HG03060 (cell line): Measurements from ENCODE around the gene CUL9.
"Not testable (repeated sequence)": the region's sequence is repeated elsewhere in the genome, so short reads cannot be mapped to it uniquely, and the experiment has no call there.

Experiments used
- ATAC-seq: cut with Tn5 transposase; IDR thresholded peaks from one replicate; pipeline ENCODE4 v1.9.1; 2021; ENCODE audit warnings: low read depth, moderate number of reproducible peaks; ENCODE audit not compliant: unreplicated experiment

The CUL9 gene

GRCh38 chr6:43181942-43182860, at the start of gene CUL9:
Gene CUL9, plus strand, starts transcription at chr6:43182196. Its CDS starts 2,115 bp downstream, at chr6:43184311.
- peak; percentile 74 for ATAC-seq

GRCh38 chr6:43138267-43138666, 43.7 kb upstream of the CUL9 start:
- ATAC-seq = no peak

DNA sequence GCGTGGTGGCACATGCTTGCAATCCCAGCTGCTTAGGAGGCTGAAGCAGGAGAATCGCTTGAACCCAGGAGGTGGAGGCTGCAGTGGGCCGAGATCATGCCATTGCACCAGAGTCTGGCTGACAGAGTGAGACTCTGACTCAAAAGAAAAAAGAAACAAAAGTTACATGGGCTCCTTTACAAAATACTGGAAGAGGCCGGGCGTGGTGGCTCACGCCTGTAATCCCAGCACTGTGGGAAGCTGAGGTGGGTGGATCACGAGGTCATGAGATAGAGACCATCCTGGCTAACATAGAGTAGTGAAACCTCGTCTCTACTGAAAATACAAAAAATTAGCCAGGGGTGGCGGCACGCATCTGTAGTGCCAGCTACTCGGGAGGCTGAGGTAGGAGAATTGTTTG, 42.0 kb upstream of the CUL9 start:
- not testable (repeated sequence) for ATAC-seq

DNA sequence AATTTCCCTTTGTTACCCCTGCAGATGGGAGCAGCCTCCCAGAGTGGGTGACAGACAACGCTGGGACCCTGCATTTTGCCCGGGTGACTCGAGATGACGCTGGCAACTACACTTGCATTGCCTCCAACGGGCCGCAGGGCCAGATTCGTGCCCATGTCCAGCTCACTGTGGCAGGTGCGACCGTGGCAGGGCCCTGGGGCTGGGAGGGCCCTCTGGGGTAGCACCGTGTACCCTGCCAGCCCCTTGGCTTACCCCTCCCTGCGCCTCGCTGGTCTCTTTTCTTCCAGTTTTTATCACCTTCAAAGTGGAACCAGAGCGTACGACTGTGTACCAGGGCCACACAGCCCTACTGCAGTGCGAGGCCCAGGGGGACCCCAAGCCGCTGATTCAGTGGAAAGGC, 40.4 kb upstream of the CUL9 start:
- ATAC-seq = no peak

- no peak for ATAC-seq
These were observed 39.9 kb upstream of the CUL9 start for GRCh38 chr6:43142101-43142500.

- no peak for ATAC-seq
These were observed 38.5 kb upstream of the CUL9 start for GRCh38 chr6:43143235-43144128.

DNA sequence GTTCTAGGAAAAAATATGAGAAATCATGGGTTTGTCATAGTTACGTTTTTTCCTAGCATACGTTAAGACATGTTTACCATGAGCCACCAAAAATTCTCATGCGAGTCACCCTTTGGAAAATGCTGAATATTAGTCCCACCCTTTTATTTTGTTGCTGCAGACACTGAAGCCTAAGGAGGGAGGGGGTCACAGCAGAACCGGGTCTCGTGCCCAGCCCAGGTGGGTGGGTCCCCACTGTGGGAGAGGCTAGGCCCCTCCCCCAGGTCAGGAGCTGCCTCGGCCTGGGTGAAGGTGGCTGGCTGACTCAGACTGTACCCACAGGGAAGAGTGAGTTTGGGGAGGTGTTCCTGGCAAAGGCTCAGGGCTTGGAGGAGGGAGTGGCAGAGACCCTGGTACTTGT, 37.1 kb upstream of the CUL9 start:
- ATAC-seq = no peak

DNA sequence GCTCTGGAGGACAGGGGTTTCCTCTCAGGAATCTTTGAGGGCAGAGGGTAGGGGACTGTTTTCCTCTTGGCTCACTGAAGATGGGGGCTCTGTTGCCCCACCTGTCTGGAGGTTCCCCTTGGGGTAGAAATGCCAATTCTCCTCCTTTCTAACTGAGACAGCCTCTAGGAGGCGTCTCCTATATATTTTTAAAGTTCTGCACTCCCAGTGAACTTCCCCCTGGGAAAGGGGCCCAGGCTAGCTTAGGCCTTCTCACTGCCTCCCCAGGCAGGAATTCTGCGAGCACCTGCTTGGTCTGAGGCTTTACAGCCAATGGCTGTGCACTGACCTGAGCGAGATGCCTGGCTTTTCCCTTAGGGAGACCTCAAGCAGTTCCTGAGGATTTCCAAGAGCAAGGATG, 35.7 kb upstream of the CUL9 start:
- ATAC-seq = no peak

- no peak for ATAC-seq
These were observed 35.0 kb upstream of the CUL9 start for GRCh38 chr6:43146709-43147688.

GRCh38 chr6:43147691-43148477, 34.1 kb upstream of the CUL9 start:
- ATAC-seq = no peak

GRCh38 chr6:43149265-43149664, 32.7 kb upstream of the CUL9 start:
- ATAC-seq = no peak

DNA sequence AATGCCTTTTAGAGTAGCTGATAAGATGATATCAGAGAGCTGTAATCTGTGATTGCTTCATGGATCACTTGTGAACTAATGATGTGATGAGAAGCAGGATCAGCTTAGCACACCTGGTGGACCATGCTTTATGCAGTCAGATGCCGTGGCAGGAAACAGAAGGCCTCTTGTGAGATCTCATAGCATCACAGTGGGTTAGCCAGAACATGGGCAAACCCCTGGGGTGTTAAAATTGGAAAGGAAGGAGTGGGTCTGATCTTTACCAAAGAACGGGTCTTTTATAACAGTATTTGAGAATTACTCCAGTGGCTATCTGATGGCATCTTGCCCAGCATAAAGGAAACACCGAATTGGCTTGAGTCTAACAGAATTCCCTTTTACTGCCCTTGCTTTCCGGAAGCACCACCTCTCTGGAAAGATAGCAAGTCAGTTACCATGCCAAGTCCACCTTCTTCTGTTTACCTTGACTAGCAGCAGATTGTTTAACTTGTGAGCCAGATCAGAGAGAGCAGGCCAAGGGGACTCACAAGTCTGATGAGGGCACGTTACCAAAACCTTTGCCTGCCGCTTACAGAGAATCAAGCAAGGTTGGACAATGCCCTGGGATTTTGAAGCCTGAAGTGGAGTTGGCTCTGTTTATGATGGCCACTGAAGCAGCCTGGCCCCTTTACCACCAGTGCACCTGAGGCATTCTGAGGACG, 31.8 kb upstream of the CUL9 start:
- ATAC-seq = no peak

DNA sequence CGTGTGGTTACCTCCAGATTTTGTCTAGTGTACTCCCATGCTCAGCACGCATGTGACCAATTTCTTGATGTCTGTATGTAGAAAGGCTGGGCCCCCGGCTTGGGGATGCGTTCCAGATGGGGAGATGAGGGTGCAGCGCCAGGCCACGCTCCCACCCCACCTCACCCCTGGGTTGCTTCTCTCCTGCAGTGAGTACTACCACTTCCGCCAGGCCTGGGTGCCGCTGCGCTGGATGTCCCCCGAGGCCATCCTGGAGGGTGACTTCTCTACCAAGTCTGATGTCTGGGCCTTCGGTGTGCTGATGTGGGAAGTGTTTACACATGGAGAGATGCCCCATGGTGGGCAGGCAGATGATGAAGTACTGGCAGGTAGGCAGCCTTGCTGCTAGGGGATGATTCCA, 22.4 kb upstream of the CUL9 start:
- ATAC-seq = no peak

GRCh38 chr6:43163899-43164298, 18.1 kb upstream of the CUL9 start:
- no peak for ATAC-seq

- no peak for ATAC-seq
These were observed 11.5 kb upstream of the CUL9 start for GRCh38 chr6:43170417-43170930.

- no peak for ATAC-seq
These were observed 10.9 kb upstream of the CUL9 start, which contains the start of gene SRF for GRCh38 chr6:43170931-43171706. Gene SRF, plus strand, starts transcription at chr6:43171269. Its CDS starts 388 bp downstream, at chr6:43171657.

- ATAC-seq = no peak
These were observed 10.3 kb upstream of the CUL9 start for GRCh38 chr6:43171707-43172103.
